HL-60 (cell line): ENCODE data around the gene CLDN11. TPM values are rescaled to one million over a fixed set of nuclear protein-coding genes. Genes with fewer than 3 reads are reported as not detected.
A peak's percentile ranks its signal among the peaks of the same experiment; 100 is the strongest.

Experiments used
- DNase-seq, 2 experiments: peaks; one replicate each; pipeline ENCODE4 v3.0.0-alpha.2; 2010 to 2020; ENCODE audit warnings: low read depth in 1 of 2, low spot score in 1 of 2
- H3K27ac ChIP-seq: fragments of 250-450 bp; sonication (Bioruptor Pico); replicated peaks from 2 replicates; pipeline ENCODE4 v1.5.1; 2020; ENCODE audit warnings: mild to moderate bottlenecking, moderate library complexity
- H3K27me3 ChIP-seq: fragments of 250-450 bp; sonication (Bioruptor Pico); 2 replicates; pipeline ENCODE4 v1.5.1; 2021; ENCODE audit warnings: mild to moderate bottlenecking, moderate library complexity; ENCODE audit not compliant: insufficient read depth, poor library complexity, severe bottlenecking
- H3K4me3 ChIP-seq: replicated peaks from 2 replicates; pipeline ENCODE4 v1.5.1; 2011; ENCODE audit warnings: mild to moderate bottlenecking, control low read depth, low read length; ENCODE audit not compliant: insufficient read depth
- CTCF ChIP-seq: IDR thresholded peaks from one replicate; pipeline ENCODE4 v1.5.1; 2011; ENCODE audit warnings: low read length, control low read depth, inconsistent platforms; ENCODE audit not compliant: insufficient read depth
- GABPA ChIP-seq: IDR thresholded peaks from 2 replicates; pipeline ENCODE4 v1.6.1; 2012; ENCODE audit warnings: low read depth
- POLR2AphosphoS5 ChIP-seq: IDR thresholded peaks from 2 replicates; pipeline ENCODE4 v1.6.1; 2012; ENCODE audit warnings: low read depth
- REST ChIP-seq: IDR thresholded peaks from 2 replicates; pipeline ENCODE4 v1.6.1; 2012; ENCODE audit warnings: low read depth; ENCODE audit not compliant: insufficient replicate concordance
- SPI1 ChIP-seq: IDR thresholded peaks from 2 replicates; pipeline ENCODE4 v1.6.1; 2012; ENCODE audit warnings: low read depth, mild to moderate bottlenecking, borderline replicate concordance
- microRNA-seq: library from miRNA; unstranded; fragments of <30 nt; microRNA quantifications from one replicate; pipeline ENCODE4, GENCODE V29; 2018

The CLDN11 gene

GRCh38 chr3:170482199-170482598 is 63.5 kb downstream of the CLDN11 start:
- H3K27ac ChIP-seq: no peak overlapping the region
- TF ChIP-seq POLR2AphosphoS5 (no peak), GABPA (no peak), CTCF (no peak), SPI1 (no peak), REST (no peak)
- H3K4me3 ChIP-seq: no peak overlapping the region
- no peak for DNase-seq
- no peaks in the 10 kb centered on the region for H3K27me3 ChIP-seq

- DNase-seq: peak in 1 of 2 experiments; percentile 9
- no peak for TF ChIP-seq POLR2AphosphoS5
- TF ChIP-seq GABPA: no peak
- TF ChIP-seq REST: no peak
- no peak for TF ChIP-seq CTCF
- H3K27ac ChIP-seq: no peak overlapping the region
- no peak overlapping the region for H3K4me3 ChIP-seq
- no peaks in the 10 kb centered on the region for H3K27me3 ChIP-seq
Measured at GRCh38 chr3:170483485-170484262, 65.0 kb downstream of the CLDN11 start.

Small RNAs within 50 kb of the gene (microRNA-seq; reads per million reads assigned to microRNA genes)
- not detected for gene MIR6828
